Measurements from ENCODE around the gene PSMD3. TPM values are rescaled to one million over a fixed set of nuclear protein-coding genes. Genes with fewer than 3 reads are reported as not detected.

Gene PSMD3
- polyA plus RNA-seq, 3 donors = 112 to 125 (median 121) TPM

- DNase-seq = no peak
Measured at GRCh38 chr17:40018211-40019121, 37.9 kb downstream of the PSMD3 start.

- DNase-seq = no peak
Measured at GRCh38 chr17:40019140-40019991, 38.8 kb downstream of the PSMD3 start.

- no peak for DNase-seq
Measured at GRCh38 chr17:40020146-40020545, 39.5 kb downstream of the PSMD3 start.

- no peak for DNase-seq
Measured at GRCh38 chr17:40021451-40021971, 40.9 kb downstream of the PSMD3 start.

- DNase-seq = no peak
Measured at GRCh38 chr17:40022497-40022896, 41.9 kb downstream of the PSMD3 start.

GRCh38 chr17:40022961-40023541 lies 42.4 kb downstream of the PSMD3 start:
- no peak for DNase-seq

GRCh38 chr17:40023590-40024292 lies 43.1 kb downstream of the PSMD3 start:
- DNase-seq = no peak

- DNase-seq = no peak
Measured at GRCh38 chr17:40024901-40025300, 44.3 kb downstream of the PSMD3 start.

- no peak for DNase-seq
Measured at GRCh38 chr17:40025559-40025958, 45.0 kb downstream of the PSMD3 start.

GRCh38 chr17:40025991-40026815 lies 45.6 kb downstream of the PSMD3 start:
- no peak for DNase-seq

- peak; percentile 73 for DNase-seq
Measured at GRCh38 chr17:40026816-40027613, 46.4 kb downstream of the PSMD3 start.

GRCh38 chr17:40027614-40028012 lies 47.0 kb downstream of the PSMD3 start:
- no peak for DNase-seq

- no peak for DNase-seq
Measured at GRCh38 chr17:40028595-40028994, 48.0 kb downstream of the PSMD3 start.

GRCh38 chr17:40031706-40032105 lies 51.1 kb downstream of the PSMD3 start:
- no peak for DNase-seq

GRCh38 chr17:40032322-40033320 lies 52.0 kb downstream of the PSMD3 start:
- no peak for DNase-seq

GRCh38 chr17:40033339-40033738 lies 52.7 kb downstream of the PSMD3 start:
- no peak for DNase-seq

- no peak for DNase-seq
Measured at GRCh38 chr17:40034426-40035161, 54.0 kb downstream of the PSMD3 start.

- DNase-seq = no peak
Measured at GRCh38 chr17:40035162-40035559, 54.6 kb downstream of the PSMD3 start.

Data from renal pelvis (tissue), 4 donors.